Sigmoid colon (tissue), 7 donors: ENCODE results near the gene SRGAP1. TPM values are rescaled to one million over a fixed set of nuclear protein-coding genes. Genes with fewer than 3 reads are reported as not detected.

Experiments
- DNase-seq: peaks from one replicate; pipeline ENCODE4 v3.0.0-alpha.2; 2019
- H3K27ac ChIP-seq, 4 donors: fragments of 200-600 bp; sonication (generic); one replicate each; pipeline ENCODE4 v1.5.1; 2016 to 2019; ENCODE audit warnings: mild to moderate bottlenecking in 1 of 4
- H3K27me3 ChIP-seq, 3 donors: fragments of 200-600 bp; sonication (generic); one replicate each; pipeline ENCODE4 v1.5.1; 2019; ENCODE audit warnings: mild to moderate bottlenecking in 1 of 3
- H3K36me3 ChIP-seq, 4 donors: fragments of 200-600 bp; sonication (generic); one replicate each; pipeline ENCODE4 v1.5.1; 2016 to 2019
- H3K4me1 ChIP-seq, 4 donors: fragments of 200-600 bp; sonication (generic); one replicate each; pipeline ENCODE4 v1.5.1; 2017 to 2019
- H3K4me3 ChIP-seq, 4 donors: fragments of 200-600 bp; sonication (generic); one replicate each; pipeline ENCODE4 v1.5.1; 2017 to 2019; ENCODE audit warnings: mild to moderate bottlenecking in 2 of 4, moderate library complexity in 1 of 4
- H3K9me3 ChIP-seq, 4 donors: fragments of 200-600 bp in 3 of 4; sonication (generic) in 3 of 4; one replicate each; pipeline versions ENCODE4 v1.5.1 to v1.6.1; 2013 to 2019
- CTCF ChIP-seq, 4 experiments: fragments of 450-650 bp in 3 of 4; fragments of 200-600 bp in 1 of 4; IDR thresholded peaks; one replicate each; pipeline ENCODE4 v1.5.1; 2016 to 2019; ENCODE audit warnings: antibody characterized with exemption in 4 of 4, mild to moderate bottlenecking in 3 of 4, moderate library complexity in 2 of 4
- EP300 ChIP-seq, 4 donors: sonication (generic); formaldehyde crosslinking; IDR thresholded peaks; one replicate each; pipeline ENCODE4 v1.6.1; 2017; ENCODE audit warnings: antibody characterized with exemption in 4 of 4
- POLR2A ChIP-seq, 2 donors: fragments of 450-650 bp; IDR thresholded peaks; one replicate each; pipeline ENCODE4 v1.6.1; 2016; ENCODE audit warnings: antibody characterized with exemption in 2 of 2, mild to moderate bottlenecking in 2 of 2, moderate library complexity in 2 of 2
- POLR2AphosphoS5 ChIP-seq, 4 donors: sonication (generic); formaldehyde crosslinking; IDR thresholded peaks; one replicate each; pipeline ENCODE4 v1.6.1; 2017; ENCODE audit warnings: antibody characterized with exemption in 4 of 4
- WGBS, 2 donors: extraction: QIAGEN DNeasy Blood & Tissue Kit; methylation state at CpG; one replicate each; pipeline ENCODE4 v1.1.7; 2013; 5-methylcytosine and 5-hydroxymethylcytosine counted together
- intact Hi-C: fragments of 100-400 bp; cut with DNase I; formaldehyde crosslinking; loops from one replicate; pipeline ENCODE4 v1.15.1; 2023
- polyA plus RNA-seq, 3 donors: library from polyadenylated mRNA; stranded (reverse); fragments of 200-250 nt; gene quantifications; one replicate each; pipeline ENCODE4 v1.2.3, GENCODE V29; 2013
- total RNA-seq, 4 donors: library from RNA; depleted of rRNA; stranded (reverse); fragments of >200 nt; gene quantifications; one replicate each; pipeline ENCODE4 v1.1.0, GENCODE V29; 2016
- donor health status: healthy with polysubstance abuse.
- donor health status: Bipolar disorder and iron deficiency.
- donor health status: healthy.

SRGAP1 gene
- total and polyA plus RNA-seq, 7 donors = 2.4 to 16.3 (median 5.4) TPM

GRCh38 chr12:63899396-63899795 is 54.9 kb downstream of the SRGAP1 start:
- Histone ChIP-seq H3K4me3 (no peak overlapping the region), H3K27me3 (no peaks in the 10 kb centered on the region), H3K36me3 (no peaks in the 10 kb centered on the region), H3K27ac (no peak overlapping the region), H3K4me1 (peaks cover 0 to 22% (median 10%) of the 10 kb centered on the region in 4 donors), H3K9me3 (no peaks in the 10 kb centered on the region)
- intact Hi-C loops = no loop called here
- DNase-seq = no peak
- TF ChIP-seq POLR2A (IDR thresholded peaks at IDR 0.05) (no peak), EP300 (IDR thresholded peaks at IDR 0.05) (no peak), CTCF (IDR thresholded peaks at IDR 0.05) (no peak)
- 52 to 82% methylated on average over 4 of the region's 4 CpGs for WGBS, 2 donors

GRCh38 chr12:63900922-63901793 is 56.7 kb downstream of the SRGAP1 start:
- no peak overlapping the region for H3K4me3 ChIP-seq
- DNase-seq = no peak
- H3K9me3 ChIP-seq = no peaks in the 10 kb centered on the region
- no peaks in the 10 kb centered on the region for H3K27me3 ChIP-seq
- no peaks in the 10 kb centered on the region for H3K36me3 ChIP-seq
- WGBS, 2 donors = 55 to 83% methylated on average over 2 of the region's 2 CpGs
- no peak for TF ChIP-seq EP300 (IDR thresholded peaks at IDR 0.05)
- intact Hi-C loops = no loop called here
- peaks cover 0 to 14% (median 10%) of the 10 kb centered on the region in 4 donors for H3K4me1 ChIP-seq
- no peak overlapping the region for H3K27ac ChIP-seq

GRCh38 chr12:63904653-63905052 is 60.2 kb downstream of the SRGAP1 start:
- no peak for DNase-seq
- Histone ChIP-seq H3K27ac (no peak overlapping the region), H3K36me3 (no peaks in the 10 kb centered on the region), H3K27me3 (no peaks in the 10 kb centered on the region), H3K9me3 (no peaks in the 10 kb centered on the region), H3K4me1 (peaks cover 0 to 12% (median 9%) of the 10 kb centered on the region in 4 donors), H3K4me3 (no peak overlapping the region)
- intact Hi-C loops = no loop called here
- TF ChIP-seq EP300 (IDR thresholded peaks at IDR 0.05) = no peak
- TF ChIP-seq POLR2AphosphoS5 (IDR thresholded peaks at IDR 0.05) = no peak
- no peak for TF ChIP-seq POLR2A (IDR thresholded peaks at IDR 0.05)
- no peak for TF ChIP-seq CTCF (IDR thresholded peaks at IDR 0.05)
- 92 to 95% methylated on average over 4 of the region's 4 CpGs for WGBS, 2 donors

- no peaks in the 10 kb centered on the region for H3K36me3 ChIP-seq
Measured at GRCh38 chr12:63905544-63905943, 61.0 kb downstream of the SRGAP1 start.

GRCh38 chr12:63906876-63907275 is 62.4 kb downstream of the SRGAP1 start:
- WGBS, 2 donors = 81 to 91% methylated on average over 1 of the region's 1 CpG
- Histone ChIP-seq H3K9me3 (no peaks in the 10 kb centered on the region), H3K27ac (no peak overlapping the region), H3K4me1 (no peaks in the 10 kb centered on the region), H3K36me3 (no peaks in the 10 kb centered on the region), H3K4me3 (no peak overlapping the region), H3K27me3 (no peaks in the 10 kb centered on the region)
- TF ChIP-seq POLR2AphosphoS5 (IDR thresholded peaks at IDR 0.05) = no peak
- no peak for TF ChIP-seq EP300 (IDR thresholded peaks at IDR 0.05)
- TF ChIP-seq CTCF (IDR thresholded peaks at IDR 0.05) = no peak
- no peak for TF ChIP-seq POLR2A (IDR thresholded peaks at IDR 0.05)
- intact Hi-C loops = no loop called here
- no peak for DNase-seq

More at GRCh38 chr12:63905544-63905943, 61.0 kb downstream of the SRGAP1 start:
- DNase-seq = no peak
- Histone ChIP-seq H3K4me3 (no peak overlapping the region), H3K9me3 (no peaks in the 10 kb centered on the region), H3K4me1 (peaks cover 0 to 10% (median 8%) of the 10 kb centered on the region in 4 donors), H3K27ac (no peak overlapping the region), H3K27me3 (no peaks in the 10 kb centered on the region)
- TF ChIP-seq EP300 (IDR thresholded peaks at IDR 0.05) = no peak
- intact Hi-C loops = no loop called here
- WGBS, 2 donors = 92 to 95% methylated on average over 4 of the region's 4 CpGs
